ENCODE data around the gene CHD2.

The CHD2 gene

GRCh38 chr15:92885224-92886041 lies 14.7 kb upstream of the CHD2 start:
- DNase-seq (ENCODE audit: low read depth) = no peak

- no peak for DNase-seq (ENCODE audit: low read depth)
Observed at GRCh38 chr15:92886042-92886537, 14.0 kb upstream of the CHD2 start.

- no peak for DNase-seq (ENCODE audit: low read depth)
Observed at GRCh38 chr15:92886815-92887214, 13.3 kb upstream of the CHD2 start.

- DNase-seq (ENCODE audit: low read depth) = no peak
Observed at GRCh38 chr15:92887869-92888268, 12.3 kb upstream of the CHD2 start.

- no peak for DNase-seq (ENCODE audit: low read depth)
Observed at GRCh38 chr15:92889390-92890107, 10.6 kb upstream of the CHD2 start.

- no peak for DNase-seq (ENCODE audit: low read depth)
Observed at GRCh38 chr15:92891533-92892200, 8.5 kb upstream of the CHD2 start.

GRCh38 chr15:92892201-92892555 lies 7.9 kb upstream of the CHD2 start:
- DNase-seq (ENCODE audit: low read depth) = no peak

GRCh38 chr15:92893200-92893599 lies 6.9 kb upstream of the CHD2 start:
- no peak for DNase-seq (ENCODE audit: low read depth)

GRCh38 chr15:92896561-92896960 lies 3.6 kb upstream of the CHD2 start:
- DNase-seq (ENCODE audit: low read depth) = no peak

- DNase-seq (ENCODE audit: low read depth) = no peak
Observed at GRCh38 chr15:92897620-92898019, 2.5 kb upstream of the CHD2 start.

GRCh38 chr15:92898988-92899582 lies 1.0 kb upstream of the CHD2 start:
- DNase-seq (ENCODE audit: low read depth) = no peak

GRCh38 chr15:92899601-92899947 lies 550 bp upstream of the CHD2 start:
- DNase-seq (ENCODE audit: low read depth) = no peak

- DNase-seq (ENCODE audit: low read depth) = no peak
Observed at GRCh38 chr15:92900731-92901071, 577 bp downstream of the CHD2 start.

GRCh38 chr15:92901072-92901761 lies 1.1 kb downstream of the CHD2 start:
- DNase-seq (ENCODE audit: low read depth) = no peak

- no peak for DNase-seq (ENCODE audit: low read depth)
Observed at GRCh38 chr15:92901995-92902394, 1.9 kb downstream of the CHD2 start.

- DNase-seq (ENCODE audit: low read depth) = no peak
Observed at GRCh38 chr15:92902737-92903593, 2.8 kb downstream of the CHD2 start.

GRCh38 chr15:92903631-92903965 lies 3.5 kb downstream of the CHD2 start:
- DNase-seq (ENCODE audit: low read depth) = no peak

- DNase-seq (ENCODE audit: low read depth) = peak; percentile 98
Observed at GRCh38 chr15:92903966-92904721, 4.0 kb downstream of the CHD2 start.

GRCh38 chr15:92904722-92905571 lies 4.8 kb downstream of the CHD2 start:
- DNase-seq (ENCODE audit: low read depth) = no peak

GRCh38 chr15:92906020-92906419 lies 5.9 kb downstream of the CHD2 start:
- DNase-seq (ENCODE audit: low read depth) = no peak
